HepG2 (cell line): Measurements from ENCODE around the gene RNASE1. TPM values are rescaled to one million over a fixed set of nuclear protein-coding genes. Genes with fewer than 3 reads are reported as not detected.

ENCODE experiments used
- ATAC-seq: fragments of 200-7000 bp; cut with Tn5 transposase; 3 replicates; pipeline ENCODE4 v1.9.1; 2020; ENCODE audit warnings: mild to moderate bottlenecking, moderate library complexity
- BruUV-seq: library from RNA; stranded (reverse); fragments of 400-500 nt; replicated peaks from 2 replicates; lab custom pipeline; 2021; lab: Mats Ljungman, UMichigan
- CTCF ChIA-PET: fragments of 300-600 bp; formaldehyde crosslinking; extraction: SDS; loops from one replicate; lab custom pipeline; 2021; ENCODE audit warnings: low total read pairs, inconsistent platforms, low intra/inter-chr PET ratio; lab: Yijun Ruan, JAX
- POLR2A ChIA-PET: fragments of 350-600 bp; sonication (Branson Sonifier 250); formaldehyde crosslinking; loops from one replicate; lab custom pipeline; 2020; ENCODE audit warnings: antibody characterized with exemption, inconsistent platforms; lab: Yijun Ruan, JAX
- DNase-seq: peaks from one replicate; pipeline ENCODE4 v3.0.0-alpha.2; 2015; ENCODE audit warnings: low spot score
- FAIRE-seq: peaks from 3 replicates; lab custom pipeline; 2011; peaks lifted over from hg19 to GRCh38; lab: Jason Lieb, UNC
- H2AFZ ChIP-seq: one replicate; pipeline ENCODE4 v1.6.1; 2011; ENCODE audit warnings: low read length, inconsistent platforms
- H3K27ac ChIP-seq: fragments of 300-600 bp; 3 replicates; pipeline ENCODE4 v1.8.0; 2011; ENCODE audit warnings: mixed run types, mild to moderate bottlenecking, mixed read lengths, low read length, inconsistent platforms; ENCODE audit not compliant: insufficient read depth; ENCODE audit errors: extremely low read length
- H3K27me3 ChIP-seq, 2 experiments: fragments of 200-600 bp in 1 of 2; 2 replicates in 1 of 2; 3 replicates in 1 of 2; pipeline versions ENCODE4 v1.6.0 to v1.8.0; 2011; ENCODE audit warnings: low read length in 2 of 2, mild to moderate bottlenecking in 2 of 2, moderate library complexity in 2 of 2, inconsistent platforms in 1 of 2; ENCODE audit not compliant: insufficient read depth in 2 of 2, control insufficient read depth in 1 of 2
- H3K36me3 ChIP-seq, 2 experiments: fragments of 200-600 bp in 1 of 2; replicated peaks in 1 of 2; 2 replicates in 1 of 2; 3 replicates in 1 of 2; pipeline versions ENCODE4 v1.5.1 to v1.8.0; 2011; ENCODE audit warnings: low read length in 2 of 2, inconsistent platforms in 1 of 2; ENCODE audit not compliant: insufficient read depth in 2 of 2, control insufficient read depth in 1 of 2
- H3K4me1 ChIP-seq: 2 replicates; pipeline ENCODE4 v1.5.1; 2012; ENCODE audit warnings: low read length, inconsistent platforms; ENCODE audit not compliant: insufficient read depth
- H3K4me2 ChIP-seq: 2 replicates; pipeline ENCODE4 v1.6.0; 2011; ENCODE audit warnings: low read depth, low read length, inconsistent platforms
- H3K4me3 ChIP-seq, 3 experiments: fragments of 200-600 bp in 1 of 3; sonication (generic), shearing (Covaris generic) in 1 of 3; replicated peaks in 1 of 3; 2 replicates each; pipeline ENCODE4 v1.5.1; 2011 to 2016; ENCODE audit warnings: low read length in 3 of 3, inconsistent platforms in 2 of 3, low read depth in 2 of 3, mild to moderate bottlenecking in 2 of 3, control low read depth in 1 of 3, mixed read lengths in 1 of 3; ENCODE audit not compliant: insufficient read depth in 1 of 3
- H3K79me2 ChIP-seq: one replicate; pipeline ENCODE4 v1.6.1; 2011; ENCODE audit warnings: low read length, inconsistent platforms; ENCODE audit not compliant: insufficient read depth
- H3K9ac ChIP-seq: 2 replicates; pipeline ENCODE4 v1.6.0; 2011; ENCODE audit warnings: mild to moderate bottlenecking, low read depth, low read length, inconsistent platforms; ENCODE audit not compliant: insufficient read depth
- H3K9me3 ChIP-seq: 2 replicates; pipeline ENCODE4 v1.5.1; 2012; ENCODE audit warnings: mild to moderate bottlenecking, low read length
- H4K20me1 ChIP-seq: 2 replicates; pipeline ENCODE4 v1.6.0; 2011; ENCODE audit warnings: inconsistent platforms, mild to moderate bottlenecking, low read length, moderate library complexity; ENCODE audit not compliant: insufficient read depth
- GFI1 ChIP-seq: sonication (generic); formaldehyde crosslinking; IDR thresholded peaks from 2 replicates; pipeline ENCODE4 v1.5.0; 2020; ENCODE audit warnings: missing genetic modification reagents, mild to moderate bottlenecking, borderline replicate concordance
- HNRNPUL1 ChIP-seq: fragments of 200-400 bp; formaldehyde crosslinking; IDR thresholded peaks from 2 replicates; pipeline ENCODE4 v1.6.1; 2017; ENCODE audit warnings: low read depth, mild to moderate bottlenecking, low read length, moderate library complexity
- KLF6 ChIP-seq: IDR thresholded peaks from 2 replicates; pipeline ENCODE4 v1.8.0; 2016; ENCODE audit warnings: missing biosample characterization, missing genetic modification reagents
- NFE2L2 ChIP-seq: fragments of 150-350 bp; IDR thresholded peaks from 2 replicates; pipeline ENCODE4 v1.6.1; 2014; ENCODE audit warnings: low read length
- PAWR ChIP-seq: sonication (generic); formaldehyde crosslinking; IDR thresholded peaks from 2 replicates; pipeline ENCODE4 v1.4.0; 2020; ENCODE audit warnings: missing genetic modification reagents, mild to moderate bottlenecking, borderline replicate concordance
- REXO4 ChIP-seq: sonication (generic); formaldehyde crosslinking; IDR thresholded peaks from 2 replicates; pipeline ENCODE4 v1.8.0; 2022; ENCODE audit warnings: missing genetic modification reagents, mild to moderate bottlenecking, borderline replicate concordance
- RNF219 ChIP-seq: sonication (generic); formaldehyde crosslinking; IDR thresholded peaks from 2 replicates; pipeline ENCODE4 v1.5.0; 2020; ENCODE audit warnings: mild to moderate bottlenecking, missing genetic modification reagents
- SP140L ChIP-seq: sonication (generic); formaldehyde crosslinking; IDR thresholded peaks from 2 replicates; pipeline ENCODE4 v1.4.0; 2020; ENCODE audit warnings: missing genetic modification reagents, borderline replicate concordance
- ZNF143 ChIP-seq: sonication (generic); formaldehyde crosslinking; IDR thresholded peaks from 2 replicates; pipeline ENCODE4 v1.4.0; 2020; ENCODE audit warnings: missing genetic modification reagents
- ZNF326 ChIP-seq: sonication (generic); formaldehyde crosslinking; IDR thresholded peaks from 2 replicates; pipeline ENCODE4 v1.4.0; 2020; ENCODE audit warnings: missing genetic modification reagents, borderline replicate concordance
- ZNF33A ChIP-seq: sonication (generic); formaldehyde crosslinking; IDR thresholded peaks from 2 replicates; pipeline ENCODE4 v1.5.1; 2020; ENCODE audit warnings: missing genetic modification reagents, mild to moderate bottlenecking, moderate library complexity, borderline replicate concordance
- WGBS: methylation state at CpG from one replicate; pipeline ENCODE4 v1.1.6; 2017; ENCODE audit warnings: low lambda C conversion rate; 5-methylcytosine and 5-hydroxymethylcytosine counted together
- in situ Hi-C: cut with HindIII; loops from 2 replicates; pipeline ENCODE4 v1.10.0; 2017; ENCODE audit warnings: low pct_unique_long_range_greater_than_20kb; ENCODE audit not compliant: extremely low pct_ligation_motif_present
- intact Hi-C: fragments of 100-400 bp; cut with micrococcal nuclease; formaldehyde crosslinking; loops from one replicate; pipeline ENCODE4 v1.10.0; 2022; ENCODE audit not compliant: unreplicated experiment
- polyA plus RNA-seq, 8 experiments: library from polyadenylated mRNA; depleted of rRNA in 3 of 8; stranded (reverse) in 7 of 8; unstranded in 1 of 8; fragments of >200 nt; fragmentation: Illumina TruSeq in 4 of 8; extraction: Trizol in 4 of 8; gene quantifications; 2 replicates each; pipeline versions ENCODE4 v1.2.1 to v1.2.3, GENCODE V29; 2011 to 2016; ENCODE audit warnings: low read depth in 4 of 8, missing spikeins in 1 of 8, mixed read lengths in 1 of 8; ENCODE audit not compliant: insufficient read depth in 1 of 8
- total RNA-seq, 5 experiments: library from RNA; depleted of rRNA; stranded (reverse); fragments of >200 nt; fragmentation: Illumina TruSeq; extraction: Trizol; gene quantifications; 2 replicates each; pipeline ENCODE4 v1.2.3, GENCODE V29; 2016; ENCODE audit warnings: low read depth in 1 of 5
- TF ChIP-seq, protein P1 (sequence below): sonication (generic); formaldehyde crosslinking; IDR thresholded peaks from 2 replicates; pipeline ENCODE4 v1.8.0; 2022; ENCODE audit warnings: missing genetic modification reagents, low read depth, mild to moderate bottlenecking, borderline replicate concordance
- TF ChIP-seq, protein P2 (sequence below): sonication (generic); formaldehyde crosslinking; IDR thresholded peaks from 2 replicates; pipeline ENCODE4 v1.4.0; 2020; ENCODE audit warnings: low read depth, mild to moderate bottlenecking, missing genetic modification reagents
- TF ChIP-seq, protein P3 (sequence below): sonication (generic); formaldehyde crosslinking; IDR thresholded peaks from 2 replicates; pipeline ENCODE4 v1.4.0; 2020; ENCODE audit warnings: missing genetic modification reagents
- TF ChIP-seq, protein P4 (sequence below): sonication (generic); formaldehyde crosslinking; IDR thresholded peaks from 2 replicates; pipeline ENCODE4 v1.5.1; 2020; ENCODE audit warnings: missing genetic modification reagents, mild to moderate bottlenecking, borderline replicate concordance

RNASE1 gene
- total and polyA plus RNA-seq, 2 of the 13 experiments (the other 11 are each of a cell fraction or from before 2014, with no cell fraction given), result not detected

GRCh38 chr14:20846560-20846959 is 43.9 kb upstream of the RNASE1 start:
- no peak for ATAC-seq
- ChIA-PET CTCF (no interaction called here), POLR2A (interaction anchor here (0.7 kb wide), 1 partner anchor 10 kb away, joined by 4 read pairs; no protein-coding TSS in a partner anchor)
- no peak for DNase-seq
- H3K4me2 ChIP-seq, result no peak overlapping the region
- no TSS peak for BruUV-seq
- H4K20me1 ChIP-seq, result no peaks in the 10 kb centered on the region
- H3K4me3 ChIP-seq, result no peak overlapping the region
- no peak for FAIRE-seq
- no peaks in the 10 kb centered on the region for H3K9me3 ChIP-seq
- H3K79me2 ChIP-seq, result no peaks in the 10 kb centered on the region
- H3K27ac ChIP-seq, result no peak overlapping the region
- WGBS, result 74% methylated on average over 6 of the region's 6 CpGs
- no peak overlapping the region for H3K9ac ChIP-seq
- no peaks in the 10 kb centered on the region for H3K36me3 ChIP-seq
- peaks cover 13% of the 10 kb centered on the region for H3K4me1 ChIP-seq
- no peak overlapping the region for H2AFZ ChIP-seq
- H3K27me3 ChIP-seq, result peaks cover 0 to 4% of the 10 kb centered on the region in 2 experiments; a peak in 1 of 5 replicates
- in situ Hi-C loops, result no loop called here
- intact Hi-C loops, result no loop called here
- TF ChIP-seq KLF6, result no peak
- TF ChIP-seq, protein P1, sequence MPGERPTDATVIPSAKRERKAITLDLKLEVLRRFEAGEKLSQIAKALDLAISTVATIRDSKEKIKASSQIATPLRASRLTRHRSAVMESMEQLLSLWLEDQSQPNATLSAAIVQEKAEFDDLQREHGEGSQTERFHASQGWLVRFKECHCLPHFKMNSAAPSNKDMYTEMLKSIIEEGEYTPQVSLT (CRISPR knock-in tag), result no peak
- TF ChIP-seq ZNF326, result no peak
- no peak for TF ChIP-seq RNF219 (CRISPR knock-in tag)
- TF ChIP-seq ZNF33A (CRISPR knock-in tag), result no peak
- TF ChIP-seq, protein P2, sequence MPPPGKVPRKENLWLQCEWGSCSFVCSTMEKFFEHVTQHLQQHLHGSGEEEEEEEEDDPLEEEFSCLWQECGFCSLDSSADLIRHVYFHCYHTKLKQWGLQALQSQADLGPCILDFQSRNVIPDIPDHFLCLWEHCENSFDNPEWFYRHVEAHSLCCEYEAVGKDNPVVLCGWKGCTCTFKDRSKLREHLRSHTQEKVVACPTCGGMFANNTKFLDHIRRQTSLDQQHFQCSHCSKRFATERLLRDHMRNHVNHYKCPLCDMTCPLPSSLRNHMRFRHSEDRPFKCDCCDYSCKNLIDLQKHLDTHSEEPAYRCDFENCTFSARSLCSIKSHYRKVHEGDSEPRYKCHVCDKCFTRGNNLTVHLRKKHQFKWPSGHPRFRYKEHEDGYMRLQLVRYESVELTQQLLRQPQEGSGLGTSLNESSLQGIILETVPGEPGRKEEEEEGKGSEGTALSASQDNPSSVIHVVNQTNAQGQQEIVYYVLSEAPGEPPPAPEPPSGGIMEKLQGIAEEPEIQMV (CRISPR knock-in tag), result no peak
- TF ChIP-seq, protein P3, sequence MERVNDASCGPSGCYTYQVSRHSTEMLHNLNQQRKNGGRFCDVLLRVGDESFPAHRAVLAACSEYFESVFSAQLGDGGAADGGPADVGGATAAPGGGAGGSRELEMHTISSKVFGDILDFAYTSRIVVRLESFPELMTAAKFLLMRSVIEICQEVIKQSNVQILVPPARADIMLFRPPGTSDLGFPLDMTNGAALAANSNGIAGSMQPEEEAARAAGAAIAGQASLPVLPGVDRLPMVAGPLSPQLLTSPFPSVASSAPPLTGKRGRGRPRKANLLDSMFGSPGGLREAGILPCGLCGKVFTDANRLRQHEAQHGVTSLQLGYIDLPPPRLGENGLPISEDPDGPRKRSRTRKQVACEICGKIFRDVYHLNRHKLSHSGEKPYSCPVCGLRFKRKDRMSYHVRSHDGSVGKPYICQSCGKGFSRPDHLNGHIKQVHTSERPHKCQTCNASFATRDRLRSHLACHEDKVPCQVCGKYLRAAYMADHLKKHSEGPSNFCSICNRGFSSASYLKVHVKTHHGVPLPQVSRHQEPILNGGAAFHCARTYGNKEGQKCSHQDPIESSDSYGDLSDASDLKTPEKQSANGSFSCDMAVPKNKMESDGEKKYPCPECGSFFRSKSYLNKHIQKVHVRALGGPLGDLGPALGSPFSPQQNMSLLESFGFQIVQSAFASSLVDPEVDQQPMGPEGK (CRISPR knock-in tag), result no peak
- TF ChIP-seq REXO4 (CRISPR knock-in tag), result no peak
- TF ChIP-seq SP140L, result no peak
- TF ChIP-seq PAWR (CRISPR knock-in tag), result no peak
- no peak for TF ChIP-seq ZNF143 (CRISPR knock-in tag)
- no peak for TF ChIP-seq GFI1 (CRISPR knock-in tag)
- no peak for TF ChIP-seq NFE2L2
- TF ChIP-seq HNRNPUL1, result no peak
- TF ChIP-seq, protein P4, sequence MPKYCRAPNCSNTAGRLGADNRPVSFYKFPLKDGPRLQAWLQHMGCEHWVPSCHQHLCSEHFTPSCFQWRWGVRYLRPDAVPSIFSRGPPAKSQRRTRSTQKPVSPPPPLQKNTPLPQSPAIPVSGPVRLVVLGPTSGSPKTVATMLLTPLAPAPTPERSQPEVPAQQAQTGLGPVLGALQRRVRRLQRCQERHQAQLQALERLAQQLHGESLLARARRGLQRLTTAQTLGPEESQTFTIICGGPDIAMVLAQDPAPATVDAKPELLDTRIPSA (CRISPR knock-in tag), result no peak
